H1 (cell line): Measurements from ENCODE around the gene DEXI. TPM values are rescaled to one million over a fixed set of nuclear protein-coding genes. Genes with fewer than 3 reads are reported as not detected.

ENCODE experiments used
- BACH1 ChIP-seq: IDR thresholded peaks from 2 replicates; pipeline ENCODE4 v1.6.1; 2012; ENCODE audit warnings: low read length, improper control_type of control experiment
- KDM5A ChIP-seq: fragments of 200-600 bp; IDR thresholded peaks from 2 replicates; pipeline ENCODE4 v1.7.1; 2012; ENCODE audit warnings: mild to moderate bottlenecking, low read length, inconsistent platforms, mixed read lengths
- polyA plus RNA-seq, 7 experiments: library from polyadenylated mRNA; depleted of rRNA in 3 of 7; stranded (reverse) in 5 of 7; unstranded in 2 of 7; fragments of >200 nt in 5 of 7; fragments of 200-250 nt in 2 of 7; gene quantifications; 1 replicate in 5 of 7; 2 replicates in 1 of 7; 4 replicates in 1 of 7; pipeline versions ENCODE4 v1.2.1 to v1.2.3, GENCODE V29; 2011 to 2013; ENCODE audit warnings: missing spikeins in 2 of 7, mixed read lengths in 2 of 7
- total RNA-seq: library from RNA; stranded (reverse); fragmentation: NEBNext Ultra II Directional; extraction: Animal tissue kit (Norgen Biotek cat#: 25700); gene quantifications from 2 replicates; pipeline ENCODE4 v1.2.1, GENCODE V29; 2021

DEXI gene
- total and polyA plus RNA-seq, 2 of the 8 experiments (the other 6 are each of a cell fraction or from before 2014, with no cell fraction given) = 39.5 to 47.3 TPM

DNA sequence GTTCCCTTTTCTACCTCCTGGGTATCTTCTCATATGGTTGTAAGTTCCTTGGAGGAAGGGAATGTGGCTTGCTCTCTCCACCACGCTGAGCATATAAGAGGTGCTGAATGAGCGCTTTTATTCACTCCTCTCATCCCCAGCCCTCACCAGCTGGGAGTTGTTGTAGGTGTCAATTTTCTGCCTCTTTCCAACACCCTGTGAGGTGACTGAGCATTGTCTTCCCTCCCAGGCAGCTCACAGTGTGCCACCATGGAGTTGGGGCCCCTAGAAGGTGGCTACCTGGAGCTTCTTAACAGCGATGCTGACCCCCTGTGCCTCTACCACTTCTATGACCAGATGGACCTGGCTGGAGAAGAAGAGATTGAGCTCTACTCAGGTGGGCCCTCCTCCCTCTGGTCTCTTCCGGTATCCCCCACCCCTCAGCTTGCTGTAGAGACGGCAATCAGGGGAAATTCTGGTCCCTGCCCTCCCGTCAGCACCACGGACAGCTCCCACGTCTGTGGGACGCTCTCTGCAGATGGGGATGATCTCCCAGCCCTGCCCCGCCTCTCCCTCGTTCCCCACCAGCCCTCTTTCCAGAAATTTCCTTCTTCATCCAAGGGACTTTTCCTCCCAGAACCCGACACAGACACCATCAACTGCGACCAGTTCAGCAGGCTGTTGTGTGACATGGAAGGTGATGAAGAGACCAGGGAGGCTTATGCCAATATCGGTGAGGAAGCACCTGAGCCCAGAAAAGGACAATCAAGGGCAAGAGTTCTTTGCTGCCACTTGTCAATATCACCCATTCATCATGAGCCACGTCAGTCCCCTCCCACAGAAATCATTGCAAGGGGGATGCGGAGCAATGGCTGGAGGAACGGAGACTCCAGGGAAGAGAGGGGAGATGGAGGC is 47.0 kb downstream of the DEXI start (continued):
- peak; percentile 56 for TF ChIP-seq BACH1
- TF ChIP-seq KDM5A = no peak
- TF ChIP-seq, all 59 proteins: peak for 7
